GM21526 (cell line): ENCODE measurements around the gene GMPR2.
"Not testable (repeated sequence)": the region's sequence is repeated elsewhere in the genome, so short reads cannot be mapped to it uniquely, and the experiment has no call there.

Experiments
- ATAC-seq: cut with Tn5 transposase; IDR thresholded peaks from one replicate; pipeline ENCODE4 v1.9.1; 2021; ENCODE audit warnings: moderate library complexity; ENCODE audit not compliant: unreplicated experiment, low FRiP score

GMPR2 gene

DNA sequence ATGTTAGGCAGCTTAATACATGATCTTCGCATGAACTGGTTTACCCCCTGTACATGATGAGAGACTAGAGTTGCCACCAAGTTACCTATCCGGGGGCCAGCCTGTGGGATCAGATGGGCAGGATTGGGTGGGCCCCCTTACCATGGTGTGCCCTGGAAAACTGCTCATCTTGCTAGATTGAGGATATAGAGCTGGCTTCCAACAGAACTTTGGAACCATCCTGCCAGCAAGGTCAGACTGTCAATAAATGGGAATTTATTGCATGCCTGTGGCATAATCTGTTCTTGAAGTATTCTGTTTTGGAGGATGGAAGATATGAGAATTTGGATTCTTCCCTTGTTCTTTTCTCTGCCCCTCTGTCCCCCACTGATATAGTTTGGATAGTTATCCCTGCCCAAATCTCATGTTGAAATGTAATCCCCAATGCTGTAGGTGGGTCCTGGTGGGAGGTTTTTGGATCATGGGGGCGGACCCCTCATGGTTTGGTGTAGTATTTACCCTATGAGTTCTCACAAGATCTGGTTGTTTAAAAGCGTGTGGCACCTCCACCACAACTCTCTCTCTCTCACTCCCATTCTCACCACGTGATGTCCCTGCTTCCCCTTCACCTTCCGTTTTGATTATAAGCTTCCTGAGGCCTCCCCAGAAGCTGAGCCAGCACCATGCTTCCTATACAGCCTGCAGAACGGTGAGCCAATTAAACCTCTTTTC is 33.8 kb upstream of the GMPR2 start:
- ATAC-seq = no peak

DNA sequence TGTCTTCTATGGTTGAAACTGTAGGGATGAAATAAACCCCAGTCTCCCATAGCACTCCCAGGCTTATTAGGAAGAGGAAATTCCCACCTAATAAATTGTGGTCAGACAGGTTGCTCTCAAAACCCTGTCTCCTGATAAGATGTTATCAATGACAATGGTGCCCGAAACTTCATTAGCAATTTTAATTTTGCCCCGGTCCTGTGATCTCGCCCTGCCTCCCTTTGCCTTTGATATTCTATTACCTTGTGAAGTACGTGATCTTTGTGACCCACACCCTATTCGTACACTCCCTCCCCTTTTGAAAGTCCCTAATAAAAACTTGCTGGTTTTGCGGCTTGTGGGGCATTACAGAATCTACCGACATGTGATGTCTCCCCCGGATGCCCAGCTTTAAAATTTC is 30.2 kb upstream of the GMPR2 start:
- ATAC-seq = not testable (repeated sequence)

DNA sequence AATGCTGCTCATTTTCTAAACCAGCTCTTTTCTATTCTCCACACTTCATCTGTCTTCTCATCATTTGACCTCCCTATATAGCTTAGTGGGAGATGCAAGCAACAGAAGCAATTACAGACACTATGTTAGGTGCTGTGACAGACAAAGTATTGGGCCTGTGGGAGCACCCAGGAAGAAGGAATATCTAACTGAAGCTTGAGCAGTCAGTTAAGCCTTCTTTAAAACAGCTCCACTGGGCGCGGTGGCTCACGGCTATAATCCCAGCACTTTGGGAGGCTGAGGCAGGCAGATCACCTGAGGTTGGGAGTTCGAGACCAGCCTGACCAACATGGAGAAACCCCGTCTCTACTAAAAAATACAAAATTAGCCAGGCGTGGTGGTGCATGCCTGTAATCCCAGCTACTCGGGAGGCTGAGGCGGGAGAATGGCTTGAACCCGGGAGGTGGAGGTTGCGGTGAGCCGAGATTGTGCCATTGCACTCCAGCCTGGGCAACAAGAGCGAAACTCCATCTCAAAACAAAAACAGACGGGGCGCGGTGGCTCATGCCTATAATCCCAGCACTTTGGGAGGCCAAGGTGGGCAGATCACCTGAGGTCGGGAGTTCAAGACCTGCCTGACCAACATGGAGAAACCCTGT is 29.4 kb upstream of the GMPR2 start:
- ATAC-seq = not testable (repeated sequence)

DNA sequence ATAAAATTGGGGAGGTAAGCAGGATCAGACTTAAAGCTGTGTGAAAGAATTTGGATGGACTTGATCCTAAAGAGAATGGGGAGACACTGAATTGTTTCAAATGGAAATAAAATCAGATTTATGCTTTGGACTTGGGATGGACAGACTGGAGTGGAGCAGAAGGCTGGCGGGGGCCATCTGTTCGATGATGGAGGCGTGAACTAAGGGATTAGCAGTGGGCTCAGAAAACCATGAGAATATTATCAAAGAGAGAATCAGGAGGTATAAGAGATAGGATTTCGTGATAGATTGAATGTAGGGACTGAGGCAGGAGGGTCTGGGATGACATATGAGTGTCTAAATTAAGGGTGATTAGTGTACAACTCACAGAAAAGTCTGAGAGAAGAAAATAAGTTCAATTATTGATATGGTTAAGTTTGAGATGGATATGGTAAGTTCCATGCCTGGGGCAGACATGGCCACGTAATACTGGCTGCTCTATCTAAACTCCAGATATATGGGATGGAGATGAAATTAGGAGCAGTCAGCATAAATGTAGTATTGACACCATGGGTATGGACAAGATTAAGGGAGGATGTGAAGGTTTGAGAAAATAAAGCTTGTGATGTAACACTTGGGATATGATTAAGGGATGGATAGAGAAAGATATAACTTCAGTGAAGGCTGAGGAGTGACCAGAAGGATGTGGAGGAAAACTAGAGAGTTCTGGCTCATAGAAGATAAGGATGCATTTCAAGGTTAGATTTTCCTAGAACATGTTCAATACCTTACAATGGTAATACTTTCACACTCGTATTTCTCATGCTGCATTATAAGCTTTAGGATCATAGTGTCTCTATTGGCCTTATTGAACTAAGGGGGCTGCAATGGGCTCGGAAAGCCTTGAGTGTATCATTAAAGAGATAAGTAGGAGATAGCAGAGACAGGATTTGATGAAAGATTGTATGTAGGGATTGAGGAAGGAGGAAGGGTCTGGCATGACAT is 28.3 kb upstream of the GMPR2 start:
- no peak for ATAC-seq

DNA sequence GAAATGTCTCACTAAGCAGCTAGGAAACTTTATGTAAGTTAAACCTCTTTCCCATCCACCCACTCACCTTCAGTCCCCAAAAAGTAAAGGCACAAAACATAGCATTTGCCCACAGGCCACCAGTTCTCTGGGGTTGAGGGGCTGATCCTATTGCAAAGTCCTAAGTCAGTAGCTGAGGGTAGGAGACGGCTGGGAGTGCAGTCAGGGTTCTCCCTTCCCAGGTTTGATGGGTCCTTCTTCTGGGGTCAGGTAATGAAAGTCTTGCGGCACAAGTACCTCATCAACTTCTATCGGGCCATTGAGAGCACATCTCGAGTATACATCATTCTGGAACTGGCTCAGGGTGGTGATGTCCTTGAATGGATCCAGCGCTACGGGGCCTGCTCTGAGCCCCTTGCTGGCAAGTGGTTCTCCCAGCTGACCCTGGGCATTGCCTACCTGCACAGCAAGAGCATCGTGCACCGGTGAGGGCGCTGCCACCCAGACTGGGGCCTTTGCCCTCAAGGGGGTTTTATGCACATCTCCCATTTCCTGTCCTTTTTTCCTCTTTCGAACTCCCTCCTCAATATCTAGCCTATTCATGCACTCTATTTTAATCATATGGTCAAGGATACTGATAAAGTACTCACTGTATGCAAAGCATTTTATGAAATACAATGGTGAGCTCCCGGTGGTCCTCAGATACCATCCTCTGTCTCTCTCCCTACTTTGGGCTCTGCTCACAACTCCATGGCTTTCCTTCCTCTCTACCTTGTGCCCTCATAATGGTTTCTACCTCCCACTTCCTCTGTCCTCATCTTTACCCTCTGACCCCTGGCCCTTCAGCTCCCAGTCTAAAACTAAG is 26.2 kb upstream of the GMPR2 start:
- ATAC-seq = no peak

DNA sequence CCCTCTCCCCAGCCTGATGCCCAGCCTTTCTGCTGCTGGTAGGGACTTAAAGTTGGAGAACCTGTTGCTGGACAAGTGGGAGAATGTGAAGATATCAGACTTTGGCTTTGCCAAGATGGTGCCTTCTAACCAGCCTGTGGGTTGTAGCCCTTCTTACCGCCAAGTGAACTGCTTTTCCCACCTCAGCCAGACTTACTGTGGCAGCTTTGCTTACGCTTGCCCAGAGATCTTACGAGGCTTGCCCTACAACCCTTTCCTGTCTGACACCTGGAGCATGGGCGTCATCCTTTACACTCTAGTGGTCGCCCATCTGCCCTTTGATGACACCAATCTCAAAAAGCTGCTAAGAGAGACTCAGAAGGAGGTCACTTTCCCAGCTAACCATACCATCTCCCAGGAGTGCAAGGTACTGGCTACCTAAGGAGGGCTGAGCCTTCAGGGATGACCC is 25.6 kb upstream of the GMPR2 start:
- ATAC-seq = no peak

DNA sequence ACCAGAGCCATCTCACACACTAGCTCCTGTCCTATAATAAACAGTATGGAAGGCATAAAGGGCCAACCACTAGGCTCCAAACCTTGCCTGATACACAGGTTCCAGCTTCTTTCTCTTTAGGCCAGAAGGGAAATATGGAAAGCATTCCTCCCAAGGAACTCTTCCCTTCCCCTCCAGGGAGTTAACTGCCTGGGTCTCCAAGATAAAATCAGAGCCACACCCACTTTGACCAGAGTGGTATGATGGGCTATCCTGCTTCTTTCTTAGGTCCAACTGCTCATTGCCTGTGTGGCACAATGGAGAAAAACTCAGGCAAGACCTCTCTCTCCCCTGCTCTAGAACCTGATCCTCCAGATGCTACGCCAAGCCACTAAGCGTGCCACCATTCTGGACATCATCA is 25.1 kb upstream of the GMPR2 start:
- ATAC-seq = no peak

DNA sequence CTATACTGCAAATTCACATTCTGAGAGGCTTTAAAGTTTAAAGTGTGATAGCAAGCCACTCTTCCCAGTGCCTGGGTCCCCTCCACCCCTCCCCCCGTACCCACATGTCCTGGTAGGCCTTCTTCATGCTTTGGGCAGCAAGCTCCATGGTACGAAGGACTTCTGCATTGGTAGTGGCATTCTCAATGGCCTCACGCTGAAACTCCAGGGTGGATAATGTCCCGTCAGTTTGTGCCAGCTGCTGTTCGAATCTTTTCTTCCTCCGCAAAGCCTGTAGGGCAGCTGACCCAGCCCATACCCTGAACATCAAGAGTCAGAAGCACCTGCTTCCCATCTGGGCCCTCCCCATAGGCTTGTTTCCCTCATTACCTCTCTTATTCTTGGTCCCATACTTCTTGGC is 21.4 kb upstream of the GMPR2 start:
- ATAC-seq = no peak

DNA sequence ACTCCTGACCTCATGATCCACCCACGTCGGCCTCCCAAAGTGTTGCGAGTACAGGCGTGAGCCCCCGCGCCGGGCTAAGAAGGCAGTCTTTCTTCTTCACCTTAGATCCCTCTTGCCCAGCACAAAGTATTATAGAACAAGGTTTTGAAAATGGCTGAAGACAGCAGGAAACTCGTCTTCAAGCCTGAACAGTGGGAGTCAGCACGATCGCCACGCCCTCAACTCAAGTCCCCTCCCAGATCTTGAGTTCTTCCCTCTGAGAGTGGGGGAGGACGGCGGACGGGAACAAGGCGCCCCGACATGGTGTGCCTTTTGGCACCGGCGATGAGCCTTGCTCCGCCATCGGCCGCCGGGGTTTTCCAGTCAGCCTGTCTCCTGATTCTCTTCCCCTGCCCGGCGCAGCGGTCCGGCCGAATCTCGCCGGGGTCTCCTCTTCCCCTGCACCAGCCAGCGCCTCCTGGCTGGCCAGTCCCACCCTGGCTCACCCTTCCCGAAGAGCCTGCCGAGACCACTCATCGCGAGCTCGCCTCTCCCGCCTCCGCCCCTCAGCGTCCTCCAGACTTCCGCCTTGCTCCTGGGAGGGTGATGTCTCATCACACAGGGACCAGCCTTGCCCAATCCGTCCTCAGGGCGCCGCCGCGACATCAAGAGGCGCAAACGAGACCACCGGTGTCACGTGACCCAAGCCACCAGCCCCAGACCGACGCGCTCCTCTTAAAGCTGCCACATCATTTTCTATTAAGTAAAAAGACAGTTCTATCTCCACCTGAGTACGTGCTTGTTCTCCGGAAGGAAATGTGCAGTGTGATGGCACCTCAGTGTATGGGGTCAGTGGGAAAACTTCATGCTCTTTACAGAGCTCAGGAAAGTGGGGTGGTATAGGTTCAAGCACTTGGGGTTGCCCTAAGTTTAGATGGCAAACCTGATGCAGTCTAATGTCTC is 19.5 kb upstream of the GMPR2 start, which contains the start of gene CHMP4A:
CHMP4A (minus strand) TSS at position 565 of the 942 bp plus-strand sequence; CDS start at position 516, 49 bp downstream.
- peak; percentile 77 for ATAC-seq

DNA sequence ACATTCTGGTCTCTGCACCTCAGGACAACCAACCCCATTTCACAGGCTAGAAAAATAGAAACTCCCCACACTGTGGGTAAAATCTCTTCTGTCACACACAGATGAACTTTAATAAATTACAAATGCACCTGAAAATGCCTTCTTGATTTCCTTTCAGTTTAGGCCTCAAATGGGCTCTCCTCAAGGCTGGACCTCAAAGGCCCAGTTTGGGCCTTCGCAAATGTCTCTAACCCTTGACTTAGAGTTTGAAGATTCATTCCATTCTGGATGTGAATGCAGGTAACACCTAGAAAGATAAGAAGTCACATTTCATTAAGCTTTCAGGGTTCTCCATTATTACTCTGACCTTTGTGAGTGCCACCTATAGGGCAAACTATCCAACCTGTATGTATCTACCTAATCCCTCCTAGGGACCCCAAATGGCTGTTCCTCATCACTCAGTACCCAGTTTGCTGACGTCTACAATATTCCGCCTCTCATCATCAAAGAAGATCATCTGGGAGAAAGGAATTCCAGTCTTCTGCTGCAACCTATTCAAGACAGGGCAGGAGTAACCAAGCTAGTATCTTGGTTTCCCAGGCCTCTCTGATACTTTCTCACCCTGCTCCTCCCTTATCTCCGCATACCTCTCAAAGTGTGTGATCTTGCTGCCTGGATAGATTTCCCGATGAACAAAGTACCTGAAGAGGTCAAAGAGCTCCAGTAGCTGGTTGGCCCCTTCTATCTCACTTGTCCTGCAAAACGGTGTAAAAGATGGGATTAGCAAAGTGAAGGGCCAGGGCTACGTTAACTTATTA is 18.7 kb upstream of the GMPR2 start:
- no peak for ATAC-seq

DNA sequence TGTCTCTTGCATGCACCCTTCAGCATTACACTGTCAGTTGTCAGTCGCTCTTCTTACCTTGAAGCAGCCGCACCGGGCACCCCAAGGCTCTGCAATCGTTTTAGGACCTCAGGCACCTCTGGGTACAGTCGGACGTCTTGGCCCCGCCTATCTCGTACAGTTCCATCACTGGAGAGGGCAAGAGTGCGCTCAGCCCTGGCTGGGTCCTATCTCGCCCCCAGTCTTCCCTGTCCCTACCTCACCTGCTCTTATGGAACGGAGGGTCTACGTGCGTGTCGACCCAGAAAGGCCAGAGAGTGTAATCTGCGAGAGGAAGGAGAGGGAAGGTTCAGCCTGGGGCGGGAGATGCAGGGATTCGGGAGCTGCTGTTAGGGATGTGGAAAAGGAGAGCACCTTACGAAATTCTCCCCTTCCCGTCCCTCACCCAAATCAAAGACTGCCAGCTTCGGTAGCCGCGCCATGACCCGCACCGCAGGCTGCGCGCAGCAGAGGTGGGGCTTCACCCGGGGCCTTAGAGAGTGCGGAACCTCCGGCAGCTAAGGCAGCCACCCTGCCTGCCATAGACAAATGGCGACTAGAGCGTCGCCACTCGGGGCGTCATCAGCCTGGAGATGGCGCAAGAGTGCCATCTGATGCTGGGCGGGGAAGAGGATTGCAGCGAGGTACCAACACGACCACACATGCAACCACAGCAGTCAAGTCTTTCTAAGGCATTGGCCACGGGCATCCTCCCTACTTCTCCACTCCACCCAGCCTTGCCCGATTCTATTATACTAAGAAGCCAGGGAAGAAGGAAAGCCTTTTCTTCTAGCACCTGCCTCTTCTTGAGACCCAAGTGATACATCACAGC is 17.0 kb upstream of the GMPR2 start, which contains the start of gene MDP1:
MDP1 (minus strand) TSS at position 572 of the 850 bp plus-strand sequence; CDS start at position 461, 111 bp downstream.
- peak; percentile 61 for ATAC-seq

DNA sequence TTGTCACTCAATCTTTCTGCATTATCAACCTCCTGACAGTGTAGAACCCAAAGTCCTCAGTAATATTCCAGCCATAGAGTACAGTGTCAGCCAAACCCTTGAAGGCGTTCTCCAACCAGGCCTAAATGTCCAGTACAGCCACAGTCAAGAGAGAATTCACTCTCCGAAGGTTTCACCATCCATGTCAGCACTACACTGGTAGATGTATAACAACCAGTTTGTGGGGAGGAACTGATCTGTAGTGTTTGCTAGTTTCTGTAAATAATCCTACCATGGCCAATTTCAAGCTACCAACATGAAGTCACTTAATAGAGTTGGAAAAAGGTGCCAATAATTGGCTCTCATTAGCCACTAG is 16.4 kb upstream of the GMPR2 start:
- ATAC-seq = no peak

DNA sequence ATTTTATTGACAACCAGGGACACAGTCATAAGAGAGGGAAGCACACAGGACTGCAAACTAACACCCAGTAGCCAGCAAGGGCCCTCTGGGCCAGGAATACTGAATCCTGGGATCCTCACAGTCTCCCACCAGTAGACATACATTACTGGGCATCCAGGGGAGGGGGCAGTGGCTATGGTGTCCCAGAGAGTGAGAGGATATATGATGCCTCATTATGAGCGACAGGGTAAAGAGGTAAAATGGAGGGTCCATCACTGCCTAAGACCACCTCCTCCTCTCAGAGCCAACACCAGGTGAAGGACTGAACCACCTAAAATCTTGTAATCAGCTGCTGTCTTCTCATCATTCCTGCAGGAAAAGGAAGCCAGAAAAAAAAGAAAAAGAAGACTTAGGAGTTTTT is 15.9 kb upstream of the GMPR2 start:
- ATAC-seq = not testable (repeated sequence)

DNA sequence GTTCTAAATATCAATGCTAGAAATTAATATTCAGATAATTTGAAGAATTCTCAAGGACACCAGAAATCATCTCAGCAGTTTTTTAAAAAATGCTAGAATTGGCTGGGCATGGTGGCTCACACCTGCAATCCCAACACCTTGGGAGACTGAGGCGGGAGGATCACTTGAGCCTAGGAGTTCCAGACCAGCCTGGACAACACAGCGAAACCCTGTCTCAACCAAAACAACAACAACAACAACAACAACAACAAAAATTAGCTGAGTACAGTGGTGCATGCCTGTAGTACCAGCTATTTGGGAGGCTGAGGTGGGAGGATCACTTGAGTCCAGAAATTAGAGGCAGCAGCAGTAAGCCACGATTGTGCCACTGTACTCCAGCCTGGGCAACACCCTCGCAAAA is 13.6 kb upstream of the GMPR2 start:
- no peak for ATAC-seq

DNA sequence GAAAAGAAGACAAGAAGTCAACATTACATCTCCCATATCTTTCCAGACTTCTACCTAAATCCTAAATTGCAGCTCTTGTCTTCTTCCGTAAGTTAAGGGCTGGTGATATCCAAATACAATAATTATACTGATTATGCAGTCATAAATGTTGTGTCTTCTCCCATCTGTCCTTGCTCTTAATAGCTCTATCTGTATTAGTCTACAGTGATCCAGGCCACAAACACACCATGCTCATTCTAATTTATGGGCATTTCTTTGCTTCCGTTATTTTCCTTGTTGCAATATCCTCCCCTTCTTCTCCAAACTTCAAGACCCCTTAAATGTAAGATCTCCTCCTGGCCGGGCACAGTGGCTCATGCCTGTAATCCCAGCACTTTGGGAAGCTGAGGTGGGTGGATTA is 13.2 kb upstream of the GMPR2 start:
- ATAC-seq = no peak

DNA sequence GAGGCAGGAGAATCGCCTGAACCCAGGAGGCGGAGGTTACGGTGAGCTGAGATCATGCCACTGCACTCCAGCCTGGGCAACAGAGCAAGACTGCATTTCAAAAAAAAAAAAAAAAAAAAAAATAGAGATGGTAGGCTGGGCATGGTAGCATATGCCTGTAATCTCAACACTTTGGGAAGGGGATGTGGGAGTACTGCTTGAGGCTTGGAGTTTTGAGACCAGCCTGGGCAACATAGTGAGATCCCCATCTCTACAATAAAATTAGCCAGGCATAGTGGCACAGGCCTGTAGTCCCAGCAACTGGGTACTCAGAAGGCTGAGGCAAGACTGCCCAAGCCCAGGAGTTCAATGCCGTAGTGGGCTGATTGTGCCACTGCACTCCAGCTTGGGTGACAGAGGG is 9.7 kb upstream of the GMPR2 start:
- ATAC-seq = not testable (repeated sequence)

DNA sequence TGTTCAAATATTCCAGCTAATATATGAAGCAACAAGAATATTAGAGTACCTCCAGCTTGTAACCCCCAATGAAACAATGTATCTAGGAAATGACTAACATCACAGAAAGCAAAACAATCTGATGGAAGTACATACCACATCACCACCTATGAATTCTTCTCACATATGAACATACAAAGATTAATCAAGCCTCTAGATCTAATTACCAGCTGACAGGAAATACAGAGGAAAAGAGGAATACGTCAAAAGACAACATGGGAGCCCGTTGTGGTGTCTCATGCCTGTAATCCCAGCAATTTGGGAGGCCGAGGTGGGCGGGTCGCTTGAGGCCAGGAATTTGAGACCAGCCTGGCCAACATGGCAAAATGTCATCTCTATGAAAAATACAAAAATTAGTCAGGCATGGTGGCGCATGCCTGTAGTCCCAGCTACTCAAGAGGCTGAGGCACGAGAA is 8.1 kb upstream of the GMPR2 start:
- ATAC-seq = no peak
